ENCODE results near the gene REG3G. TPM values are rescaled to one million over a fixed set of nuclear protein-coding genes. Genes with fewer than 3 reads are reported as not detected.

REG3G gene
- total and polyA plus RNA-seq, 2 of the 4 experiments (the other 2 are of a cell fraction), result not detected

GRCh38 chr2:79001285-79001684 is 24.2 kb upstream of the REG3G start:
- DNase-seq, result no peak
- ChIA-PET POLR2A (ENCODE audit: unreplicated experiment) (no interaction called here), CTCF (no interaction called here)
- Histone ChIP-seq H3K4ac (ENCODE audit: low read depth, low read length) (no peak overlapping the region), H3K9ac (ENCODE audit: low read depth, low read length) (no peak overlapping the region), H3K4me3 (ENCODE audit: insufficient read depth, low read depth, low read length) (no peak overlapping the region), H3K9me3 (ENCODE audit: control insufficient read depth, insufficient read depth, low read length) (peaks cover 4% of the 10 kb centered on the region; the same call in 1 of the 2 replicates), H2BK5ac (ENCODE audit: low read depth, low read length, poor library complexity, severe bottlenecking) (no peak overlapping the region), H4K91ac (ENCODE audit: insufficient read depth, low read depth, low read length) (no peak overlapping the region), H3K14ac (replicated peaks; ENCODE audit: low read depth, low read length) (no peak overlapping the region), H3K18ac (ENCODE audit: low read depth, low read length) (no peak overlapping the region), H3K27me3 (ENCODE audit: control insufficient read depth, insufficient read depth, low read length) (no peaks in the 10 kb centered on the region), H2BK120ac (ENCODE audit: low read depth, low read length) (no peak overlapping the region), H3K4me1 (ENCODE audit: control insufficient read depth, insufficient read depth, low read length) (no peaks in the 10 kb centered on the region), H4K20me1 (ENCODE audit: insufficient read depth, low read length) (no peaks in the 10 kb centered on the region), H2AFZ (replicated peaks; ENCODE audit: low read length, poor library complexity) (no peak overlapping the region), H2BK20ac (ENCODE audit: low read depth, low read length) (no peak overlapping the region), H2BK15ac (ENCODE audit: low read depth, low read length) (no peak overlapping the region), H3K56ac (ENCODE audit: extremely low read depth, insufficient read depth, low read length) (no peak overlapping the region), H3K79me1 (ENCODE audit: low read depth in 1 of 2, low read length in 2 of 2) (no peaks in the 10 kb centered on the region), H3K36me3 (ENCODE audit: control insufficient read depth, insufficient read depth, low read length) (no peaks in the 10 kb centered on the region), H3K4me2 (ENCODE audit: low read depth, low read length) (no peak overlapping the region), H4K8ac (ENCODE audit: low read depth in 2 of 2, low read length in 2 of 2) (no peak overlapping the region), H2AK9ac (replicated peaks; ENCODE audit: low read depth, low read length, poor library complexity) (no peak overlapping the region), H3K23ac (ENCODE audit: low read depth, low read length) (no peak overlapping the region), H4K5ac (ENCODE audit: low read depth, low read length) (no peak overlapping the region), H3K9me1 (ENCODE audit: insufficient read depth, low read length) (no peaks in the 10 kb centered on the region), H2AK5ac (ENCODE audit: low read depth, low read length) (no peak overlapping the region), H3K27ac (ENCODE audit: insufficient read depth, low read length) (no peak overlapping the region)
- in situ Hi-C loops (cut with MboI; ENCODE audit: low sequenced_read_pairs) (no loop called here), intact Hi-C loops (cut with micrococcal nuclease) (no loop called here), dilution Hi-C loops (cut with HindIII; ENCODE audit: low sequenced_read_pairs, unreplicated experiment) (no loop called here)
- WGBS, 2 experiments (ENCODE audit: extremely low coverage in 2 of 2, insufficient read length in 1 of 2), result no CpG with 5 or more reads among the region's 1 CpG
- no peak for ATAC-seq (ENCODE audit: low read depth)
- no peak for TF ChIP-seq MAFK (IDR thresholded peaks at IDR 0.05; ENCODE audit: low read depth, low read length)
- no peak for TF ChIP-seq NFE2L2 (IDR thresholded peaks at IDR 0.05; ENCODE audit: low read depth, low read length)
- TF ChIP-seq MXI1 (IDR thresholded peaks at IDR 0.05; ENCODE audit: borderline replicate concordance, low read depth, low read length), result no peak
- TF ChIP-seq FOS (IDR thresholded peaks at IDR 0.05; ENCODE audit: low read depth, low read length), result no peak
- no peak for TF ChIP-seq ELK1 (IDR thresholded peaks at IDR 0.05; ENCODE audit: borderline replicate concordance, low read depth, low read length)
- no peak for TF ChIP-seq POLR2A (IDR thresholded peaks at IDR 0.05; ENCODE audit: low read depth, low read length)
- TF ChIP-seq CEBPB (IDR thresholded peaks at IDR 0.05; ENCODE audit: low read depth, low read length), result no peak
- no peak for TF ChIP-seq CHD1 (IDR thresholded peaks at IDR 0.05; ENCODE audit: low read depth, low read length)
- TF ChIP-seq MAZ (IDR thresholded peaks at IDR 0.05; ENCODE audit: borderline replicate concordance, low read depth, low read length), result no peak
- TF ChIP-seq CTCF (conservative IDR thresholded peaks at IDR 0.05; ENCODE audit: low read depth, low read length), result no peak
- TF ChIP-seq SMC3 (IDR thresholded peaks at IDR 0.05; ENCODE audit: low read depth, low read length), result no peak
- TF ChIP-seq RCOR1 (IDR thresholded peaks at IDR 0.05; ENCODE audit: insufficient replicate concordance, low read length), result no peak
- TF ChIP-seq RFX5 (IDR thresholded peaks at IDR 0.05; ENCODE audit: low read depth, low read length), result no peak
- no peak for TF ChIP-seq USF2 (IDR thresholded peaks at IDR 0.05; ENCODE audit: low read depth, low read length)
- no peak for TF ChIP-seq RAD21 (IDR thresholded peaks at IDR 0.05; ENCODE audit: low read length)
- BruUV-seq (replicated peaks), result no TSS peak

Measured in IMR-90 (cell line).